DOHH2 (cell line): ENCODE data around the gene CIPC.

ENCODE experiments used
- CTCF ChIP-seq: fragments of 200-600 bp; sonication (generic); IDR thresholded peaks from one replicate; pipeline ENCODE4 v1.5.1; 2014; ENCODE audit warnings: antibody characterized with exemption, mild to moderate bottlenecking, low read depth, low read length; ENCODE audit not compliant: poor library complexity, severe bottlenecking
- EZH2phosphoT487 ChIP-seq: fragments of 200-600 bp; sonication (generic); IDR thresholded peaks from 2 replicates; pipeline ENCODE4 v1.6.1; 2017; ENCODE audit warnings: borderline replicate concordance, mild to moderate bottlenecking, antibody characterized with exemption, low read length, moderate library complexity, mixed read lengths

- TF ChIP-seq CTCF (no peak), EZH2phosphoT487 (no peak)
Observed at GRCh38 chr14:77102154-77102553, 4.1 kb downstream of the CIPC start.
